IMR-90 (cell line): ENCODE measurements around the gene DCAF10. TPM values are rescaled to one million over a fixed set of nuclear protein-coding genes. Genes with fewer than 3 reads are reported as not detected.

Experiments
- ATAC-seq: fragments of 200-7000 bp; cut with Tn5 transposase; 2 replicates; pipeline ENCODE4 v1.9.1; 2020; ENCODE audit warnings: low read depth, mild to moderate bottlenecking, moderate library complexity
- BruUV-seq: library from RNA; stranded (reverse); fragments of 400-500 nt; replicated peaks from 2 replicates; lab custom pipeline; 2021; lab: Mats Ljungman, UMichigan
- CTCF ChIA-PET: fragments of 300-600 bp; formaldehyde crosslinking; extraction: SDS; loops from one replicate; lab custom pipeline; 2021; ENCODE audit warnings: antibody characterized with exemption; lab: Yijun Ruan, JAX
- POLR2A ChIA-PET: fragments of 300-600 bp; sonication (Branson Sonifier 250); formaldehyde crosslinking; loops from one replicate; lab custom pipeline; 2022; ENCODE audit warnings: antibody characterized with exemption; ENCODE audit not compliant: unreplicated experiment; lab: Charles Lee
- DNase-seq: peaks from one replicate; pipeline ENCODE4 v3.0.0; 2013
- H2AFZ ChIP-seq: replicated peaks from 2 replicates; pipeline ENCODE3; 2013; ENCODE audit warnings: low read length, mild to moderate bottlenecking; ENCODE audit not compliant: poor library complexity
- H2AK5ac ChIP-seq: 2 replicates; pipeline ENCODE4 v1.6.1; 2013; ENCODE audit warnings: low read depth, low read length, inconsistent platforms
- H2AK9ac ChIP-seq: replicated peaks from 2 replicates; pipeline ENCODE3; 2013; ENCODE audit warnings: mild to moderate bottlenecking, low read depth, low read length, moderate library complexity; ENCODE audit not compliant: poor library complexity
- H2BK120ac ChIP-seq: 2 replicates; pipeline ENCODE4 v1.6.1; 2013; ENCODE audit warnings: low read depth, low read length, inconsistent platforms
- H2BK15ac ChIP-seq: 3 replicates; pipeline ENCODE4 v1.6.1; 2013; ENCODE audit warnings: low read depth, low read length, inconsistent platforms
- H2BK20ac ChIP-seq: 2 replicates; pipeline ENCODE4 v1.6.1; 2013; ENCODE audit warnings: low read depth, mild to moderate bottlenecking, inconsistent platforms, low read length, moderate library complexity
- H2BK5ac ChIP-seq: 2 replicates; pipeline ENCODE4 v1.6.1; 2013; ENCODE audit warnings: mild to moderate bottlenecking, low read depth, low read length, inconsistent platforms; ENCODE audit not compliant: poor library complexity, severe bottlenecking
- H3K14ac ChIP-seq: replicated peaks from 2 replicates; pipeline ENCODE4 v1.6.1; 2013; ENCODE audit warnings: low read depth, low read length, inconsistent platforms
- H3K18ac ChIP-seq: 2 replicates; pipeline ENCODE4 v1.6.1; 2013; ENCODE audit warnings: low read depth, low read length, control low read depth
- H3K23ac ChIP-seq: 2 replicates; pipeline ENCODE4 v1.6.1; 2013; ENCODE audit warnings: low read depth, low read length, inconsistent platforms
- H3K27ac ChIP-seq: 2 replicates; pipeline ENCODE4 v1.5.1; 2013; ENCODE audit warnings: mild to moderate bottlenecking, control low read depth, low read length; ENCODE audit not compliant: insufficient read depth
- H3K27me3 ChIP-seq: 2 replicates; pipeline ENCODE4 v1.6.1; 2013; ENCODE audit warnings: low read length; ENCODE audit not compliant: control insufficient read depth, insufficient read depth
- H3K36me3 ChIP-seq: 2 replicates; pipeline ENCODE4 v1.6.1; 2013; ENCODE audit warnings: low read length, mixed read lengths; ENCODE audit not compliant: control insufficient read depth, insufficient read depth
- H3K4ac ChIP-seq: 2 replicates; pipeline ENCODE4 v1.6.1; 2013; ENCODE audit warnings: low read depth, low read length, inconsistent platforms
- H3K4me1 ChIP-seq: 2 replicates; pipeline ENCODE4 v1.6.1; 2013; ENCODE audit warnings: low read length, mixed read lengths; ENCODE audit not compliant: control insufficient read depth, insufficient read depth
- H3K4me2 ChIP-seq: 2 replicates; pipeline ENCODE4 v1.6.1; 2013; ENCODE audit warnings: low read depth, mild to moderate bottlenecking, control low read depth, low read length, moderate library complexity
- H3K4me3 ChIP-seq: 2 replicates; pipeline ENCODE4 v1.5.1; 2013; ENCODE audit warnings: low read depth, mild to moderate bottlenecking, control low read depth, low read length, moderate library complexity; ENCODE audit not compliant: insufficient read depth
- H3K56ac ChIP-seq: 2 replicates; pipeline ENCODE4 v1.6.1; 2013; ENCODE audit warnings: low read length, inconsistent platforms; ENCODE audit not compliant: insufficient read depth; ENCODE audit errors: extremely low read depth
- H3K79me1 ChIP-seq, 2 experiments: 2 replicates each; pipeline ENCODE4 v1.6.1; 2013; ENCODE audit warnings: low read length in 2 of 2, inconsistent platforms in 1 of 2, low read depth in 1 of 2
- H3K9ac ChIP-seq: 2 replicates; pipeline ENCODE4 v1.6.1; 2013; ENCODE audit warnings: low read depth, low read length, control low read depth
- H3K9me1 ChIP-seq: 2 replicates; pipeline ENCODE4 v1.6.1; 2013; ENCODE audit warnings: low read length, inconsistent platforms; ENCODE audit not compliant: insufficient read depth
- H3K9me3 ChIP-seq: 2 replicates; pipeline ENCODE4 v1.6.1; 2013; ENCODE audit warnings: low read length; ENCODE audit not compliant: control insufficient read depth, insufficient read depth
- H4K20me1 ChIP-seq: 2 replicates; pipeline ENCODE4 v1.6.1; 2013; ENCODE audit warnings: low read length, inconsistent platforms; ENCODE audit not compliant: insufficient read depth
- H4K5ac ChIP-seq: 2 replicates; pipeline ENCODE4 v1.6.1; 2013; ENCODE audit warnings: mild to moderate bottlenecking, low read depth, low read length, control low read depth
- H4K8ac ChIP-seq, 2 experiments: 2 replicates each; pipeline ENCODE4 v1.6.1; 2013; ENCODE audit warnings: low read depth in 2 of 2, low read length in 2 of 2, control low read depth in 1 of 2, inconsistent platforms in 1 of 2
- H4K91ac ChIP-seq: 2 replicates; pipeline ENCODE4 v1.6.1; 2013; ENCODE audit warnings: low read depth, low read length, inconsistent platforms; ENCODE audit not compliant: insufficient read depth
- BHLHE40 ChIP-seq: fragments of 150-350 bp; IDR thresholded peaks from 2 replicates; pipeline ENCODE4 v1.6.1; 2016; ENCODE audit warnings: mild to moderate bottlenecking, low read depth, low read length
- FOS ChIP-seq: fragments of 150-350 bp; IDR thresholded peaks from 2 replicates; pipeline ENCODE4 v1.6.1; 2016; ENCODE audit warnings: low read depth, low read length
- MAZ ChIP-seq: IDR thresholded peaks from 2 replicates; pipeline ENCODE4 v1.6.1; 2012; ENCODE audit warnings: low read depth, mild to moderate bottlenecking, low read length, improper control_type of control experiment, moderate library complexity, borderline replicate concordance
- RAD21 ChIP-seq: IDR thresholded peaks from 2 replicates; pipeline ENCODE4 v1.6.1; 2012; ENCODE audit warnings: low read length, improper control_type of control experiment
- RFX5 ChIP-seq: IDR thresholded peaks from 2 replicates; pipeline ENCODE4 v1.8.0; 2012; ENCODE audit warnings: low read depth, mild to moderate bottlenecking, low read length, moderate library complexity
- WGBS, 2 experiments: methylation state at CpG; one replicate each; pipeline versions ENCODE4 v1.1.5 to v1.1.7; 2013; ENCODE audit warnings: missing lambda C conversion rate in 2 of 2; ENCODE audit not compliant: insufficient read length in 1 of 2; ENCODE audit errors: extremely low coverage in 2 of 2; 5-methylcytosine and 5-hydroxymethylcytosine counted together
- dilution Hi-C: fragments of 300-500 bp; cut with HindIII; formaldehyde crosslinking; loops from one replicate; pipeline ENCODE4 v1.14.3; 2018; ENCODE audit warnings: low sequenced_read_pairs; ENCODE audit not compliant: unreplicated experiment
- in situ Hi-C: fragments of 300-500 bp; cut with MboI; formaldehyde crosslinking; loops from 3 replicates; pipeline ENCODE4 v1.14.3; 2019; ENCODE audit warnings: low sequenced_read_pairs, inconsistent platforms, mixed read lengths
- intact Hi-C: fragments of 100-400 bp; cut with micrococcal nuclease; formaldehyde crosslinking; loops from 2 replicates; pipeline ENCODE4 v1.10.0; 2022
- polyA plus RNA-seq, 3 experiments: library from polyadenylated mRNA; depleted of rRNA; stranded (reverse); fragments of >200 nt; gene quantifications; 2 replicates each; pipeline ENCODE4 v1.2.3, GENCODE V29; 2012; ENCODE audit warnings: low replicate concordance in 1 of 3
- total RNA-seq: library from RNA; depleted of rRNA; stranded (reverse); fragments of >200 nt; gene quantifications from 2 replicates; pipeline ENCODE4 v1.2.3, GENCODE V29; 2012
- TF ChIP-seq, protein P1 (sequence below): conservative IDR thresholded peaks from 2 replicates; pipeline ENCODE4 v1.5.1; 2012; ENCODE audit warnings: mild to moderate bottlenecking, low read depth, low read length, improper control_type of control experiment
- TF ChIP-seq, protein P2 (sequence below): fragments of 150-350 bp; IDR thresholded peaks from 2 replicates; pipeline ENCODE4 v1.6.1; 2017; ENCODE audit warnings: mild to moderate bottlenecking, antibody characterized with exemption, low read length, low read depth

The DCAF10 gene
- total and polyA plus RNA-seq, 2 of the 4 experiments (the other 2 are of a cell fraction) = 17.1 to 19.4 TPM

GRCh38 chr9:37820142-37820541, 19.5 kb downstream of the DCAF10 start:
- no peak overlapping the region for H3K56ac ChIP-seq
- in situ Hi-C loops = no loop called here
- H2BK120ac ChIP-seq = no peak overlapping the region
- no peak overlapping the region for H3K4ac ChIP-seq
- no peaks in the 10 kb centered on the region for H3K9me3 ChIP-seq
- no peak overlapping the region for H2BK15ac ChIP-seq
- no peaks in the 10 kb centered on the region for H3K9me1 ChIP-seq
- H2AK9ac ChIP-seq = no peak overlapping the region
- H2BK20ac ChIP-seq = no peak overlapping the region
- POLR2A ChIA-PET = no interaction called here
- no peak overlapping the region for H3K14ac ChIP-seq
- no peak overlapping the region for H3K4me2 ChIP-seq
- CTCF ChIA-PET = interaction anchor here (1.6 kb wide), 1 partner anchor 13 kb away, joined by 6 read pairs; no protein-coding TSS in a partner anchor
- intact Hi-C loops = no loop called here
- H4K5ac ChIP-seq = no peak overlapping the region
- H2AFZ ChIP-seq = no peak overlapping the region
- H3K27ac ChIP-seq = no peak overlapping the region
- no peak overlapping the region for H3K23ac ChIP-seq
- dilution Hi-C loops = no loop called here
- H3K36me3 ChIP-seq = peaks cover 7% of the 10 kb centered on the region
- H4K91ac ChIP-seq = no peak overlapping the region
- TF ChIP-seq, protein P1, sequence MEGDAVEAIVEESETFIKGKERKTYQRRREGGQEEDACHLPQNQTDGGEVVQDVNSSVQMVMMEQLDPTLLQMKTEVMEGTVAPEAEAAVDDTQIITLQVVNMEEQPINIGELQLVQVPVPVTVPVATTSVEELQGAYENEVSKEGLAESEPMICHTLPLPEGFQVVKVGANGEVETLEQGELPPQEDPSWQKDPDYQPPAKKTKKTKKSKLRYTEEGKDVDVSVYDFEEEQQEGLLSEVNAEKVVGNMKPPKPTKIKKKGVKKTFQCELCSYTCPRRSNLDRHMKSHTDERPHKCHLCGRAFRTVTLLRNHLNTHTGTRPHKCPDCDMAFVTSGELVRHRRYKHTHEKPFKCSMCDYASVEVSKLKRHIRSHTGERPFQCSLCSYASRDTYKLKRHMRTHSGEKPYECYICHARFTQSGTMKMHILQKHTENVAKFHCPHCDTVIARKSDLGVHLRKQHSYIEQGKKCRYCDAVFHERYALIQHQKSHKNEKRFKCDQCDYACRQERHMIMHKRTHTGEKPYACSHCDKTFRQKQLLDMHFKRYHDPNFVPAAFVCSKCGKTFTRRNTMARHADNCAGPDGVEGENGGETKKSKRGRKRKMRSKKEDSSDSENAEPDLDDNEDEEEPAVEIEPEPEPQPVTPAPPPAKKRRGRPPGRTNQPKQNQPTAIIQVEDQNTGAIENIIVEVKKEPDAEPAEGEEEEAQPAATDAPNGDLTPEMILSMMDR = no peak
- TF ChIP-seq, protein P2, sequence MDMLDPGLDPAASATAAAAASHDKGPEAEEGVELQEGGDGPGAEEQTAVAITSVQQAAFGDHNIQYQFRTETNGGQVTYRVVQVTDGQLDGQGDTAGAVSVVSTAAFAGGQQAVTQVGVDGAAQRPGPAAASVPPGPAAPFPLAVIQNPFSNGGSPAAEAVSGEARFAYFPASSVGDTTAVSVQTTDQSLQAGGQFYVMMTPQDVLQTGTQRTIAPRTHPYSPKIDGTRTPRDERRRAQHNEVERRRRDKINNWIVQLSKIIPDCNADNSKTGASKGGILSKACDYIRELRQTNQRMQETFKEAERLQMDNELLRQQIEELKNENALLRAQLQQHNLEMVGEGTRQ = no peak
- TF ChIP-seq MAZ (no peak), BHLHE40 (no peak), RAD21 (no peak), RFX5 (no peak), FOS (no peak)
- H2BK5ac ChIP-seq = no peak overlapping the region
- WGBS, 2 experiments = no CpG with 5 or more reads among the region's 5 CpGs
- H3K79me1 ChIP-seq = peaks cover 16 to 23% of the 10 kb centered on the region in 2 experiments
- H3K18ac ChIP-seq = no peak overlapping the region
- no peaks in the 10 kb centered on the region for H3K4me1 ChIP-seq
- no peak overlapping the region for H3K4me3 ChIP-seq
- H4K20me1 ChIP-seq = no peaks in the 10 kb centered on the region; the same call in 1 of the 2 replicates
- H3K9ac ChIP-seq = no peak overlapping the region
- H4K8ac ChIP-seq = no peak overlapping the region
- ATAC-seq (no peak), DNase-seq (no peak)
- no TSS peak for BruUV-seq
- no peaks in the 10 kb centered on the region for H3K27me3 ChIP-seq
- no peak overlapping the region for H2AK5ac ChIP-seq
